Measurements from ENCODE around the gene C19orf33. TPM values are rescaled to one million over a fixed set of nuclear protein-coding genes. Genes with fewer than 3 reads are reported as not detected.

The C19orf33 gene
- 26.7 and 58.9 TPM in 2 replicates for total RNA-seq (2014; rRNA removed; shearing (Covaris generic))
- polyA plus RNA-seq (2016; fragmentation: Nextera tagmentation; extraction: Ambion mirVana): 72.2 and 95.5 TPM in 2 replicates
- long read RNA-seq, transcript C19orf33-201 (4 exons, 467 nt): major isoform, 5 of 6 reads
- long read RNA-seq, partial matches to known transcripts: 0 of 6 reads
- long read RNA-seq, other reads (novel, unspliced or antisense): 0 of 6 reads

GRCh38 chr19:38303517-38304351 lies at the start of gene C19orf33:
TSS of gene C19orf33 (plus strand) at chr19:38304251. CDS start at chr19:38304262, 11 bp downstream.
- peak; percentile 79 for ATAC-seq
- Histone ChIP-seq H4K20me1 (replicated peaks; ENCODE audit: insufficient read depth) (no peaks in the 10 kb centered on the region), H3K4me3 (peak within 1 kb of the TSS; percentile 87), H3K27ac (ENCODE audit: low read depth) (peak within 1 kb of the TSS; percentile 88), H3K27me3 (ENCODE audit: insufficient read depth) (no peaks in the 10 kb centered on the region; the same call in 1 of the 2 replicates), H3F3A (replicated peaks; ENCODE audit: low read depth) (peaks cover 13% of the 10 kb centered on the region; the same call in 1 of the 2 replicates), H2AFZ (peak within 1 kb of the TSS; percentile 84), H3K36me3 (ENCODE audit: insufficient read depth) (0 out of 2 replicates have a peak, but pooled peaks cover 3% of the 10 kb centered on the region), H3K79me2 (replicated peaks; ENCODE audit: insufficient read depth) (no peaks in the 10 kb centered on the region), H3K4me2 (peak within 1 kb of the TSS; percentile 98), H3K9me2 (ENCODE audit: insufficient read depth) (no peaks in the 10 kb centered on the region), H3K4me1 (ENCODE audit: insufficient read depth) (peaks cover 17% of the 10 kb centered on the region)
- TF ChIP-seq POLR2AphosphoS5 (IDR thresholded peaks at IDR 0.05; ENCODE audit: low read depth) (peak; percentile 62), ZNF114 (CRISPR knock-in tag; IDR thresholded peaks at IDR 0.05) (no peak)
- Mint-ChIP-seq H3K27me3 (ENCODE audit: insufficient read depth, low read depth, poor library complexity) (peaks cover 29% of the 10 kb centered on the region), H3K4me3 (peak within 1 kb of the TSS; percentile 75), H3K4me1 (peaks cover 6% of the 10 kb centered on the region; the same call in 2 of the 3 replicates), H3K9me3 (no peaks in the 10 kb centered on the region; the same call in 1 of the 3 replicates), H3K36me3 (ENCODE audit: low read depth) (peaks cover 3% of the 10 kb centered on the region; the same call in 2 of the 3 replicates), H3K27ac (no peak within 1 kb of the TSS)
- peak; percentile 91 for DNase-seq (ENCODE audit: low spot score)

DNA sequence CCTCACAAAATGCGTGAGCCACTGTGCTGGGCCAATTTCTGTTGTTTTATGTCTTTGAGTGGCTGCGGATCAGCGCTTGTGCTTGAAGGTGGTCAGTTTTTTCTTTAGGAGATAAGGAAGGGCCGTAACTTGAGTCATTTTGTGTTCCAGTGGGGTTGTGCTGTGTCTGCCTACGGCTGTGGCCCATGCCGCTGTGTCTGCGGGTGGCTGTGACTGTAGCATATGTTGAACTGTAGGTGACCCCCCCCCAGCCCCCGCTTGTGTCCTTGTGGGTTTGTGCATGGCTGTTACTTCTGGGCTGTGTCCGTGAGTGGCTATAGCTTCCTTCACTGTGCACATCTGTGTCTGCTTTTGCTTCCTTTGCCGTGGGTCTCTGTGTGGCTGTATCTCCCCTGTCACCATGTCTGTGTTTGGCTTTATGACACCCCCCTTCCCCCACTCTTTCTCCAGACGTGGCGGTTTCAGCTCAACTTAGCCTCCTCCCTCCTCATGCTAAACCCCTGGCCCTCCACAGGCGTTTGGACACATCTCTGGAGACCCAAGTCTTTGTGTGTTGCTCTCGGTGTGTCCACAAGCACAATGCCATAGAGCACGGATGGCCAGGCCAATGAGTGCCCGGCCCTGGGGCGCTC lies 48.6 kb upstream of the C19orf33 start:
- Histone ChIP-seq H3K27ac (ENCODE audit: low read depth) (no peak overlapping the region), H2AFZ (peak overlapping the region; percentile 72; the same call in 1 of the 2 replicates), H3K4me2 (peak overlapping the region; percentile 87), H3K36me3 (ENCODE audit: insufficient read depth) (no peaks in the 10 kb centered on the region), H3K9me2 (ENCODE audit: insufficient read depth) (no peaks in the 10 kb centered on the region), H3K27me3 (ENCODE audit: insufficient read depth) (peaks cover 6% of the 10 kb centered on the region; the same call in 1 of the 2 replicates), H3K79me2 (replicated peaks; ENCODE audit: insufficient read depth) (0 out of 2 replicates have a peak, but pooled peaks cover 3% of the 10 kb centered on the region), H3F3A (replicated peaks; ENCODE audit: low read depth) (peaks cover 7% of the 10 kb centered on the region; the same call in 1 of the 2 replicates), H3K4me3 (peak overlapping the region; percentile 70), H4K20me1 (replicated peaks; ENCODE audit: insufficient read depth) (no peaks in the 10 kb centered on the region), H3K4me1 (ENCODE audit: insufficient read depth) (peaks cover 38% of the 10 kb centered on the region)
- DNase-seq (ENCODE audit: low spot score) (peak; percentile 41), ATAC-seq (peak; percentile 15)
- Mint-ChIP-seq H3K4me3 (peak overlapping the region; percentile 80), H3K9me3 (no peaks in the 10 kb centered on the region), H3K4me1 (peaks cover 35% of the 10 kb centered on the region), H3K27me3 (ENCODE audit: insufficient read depth, low read depth, poor library complexity) (peaks cover 15% of the 10 kb centered on the region), H3K27ac (no peak overlapping the region), H3K36me3 (ENCODE audit: low read depth) (no peaks in the 10 kb centered on the region; the same call in 2 of the 3 replicates)
- TF ChIP-seq REST (IDR thresholded peaks at IDR 0.05; ENCODE audit: unreplicated experiment): no peak
- TF ChIP-seq ZNF462 (CRISPR knock-in tag; IDR thresholded peaks at IDR 0.05): no peak
- no peak for TF ChIP-seq EZH2phosphoT487 (IDR thresholded peaks at IDR 0.05; ENCODE audit: unreplicated experiment)
- TF ChIP-seq, protein P1, sequence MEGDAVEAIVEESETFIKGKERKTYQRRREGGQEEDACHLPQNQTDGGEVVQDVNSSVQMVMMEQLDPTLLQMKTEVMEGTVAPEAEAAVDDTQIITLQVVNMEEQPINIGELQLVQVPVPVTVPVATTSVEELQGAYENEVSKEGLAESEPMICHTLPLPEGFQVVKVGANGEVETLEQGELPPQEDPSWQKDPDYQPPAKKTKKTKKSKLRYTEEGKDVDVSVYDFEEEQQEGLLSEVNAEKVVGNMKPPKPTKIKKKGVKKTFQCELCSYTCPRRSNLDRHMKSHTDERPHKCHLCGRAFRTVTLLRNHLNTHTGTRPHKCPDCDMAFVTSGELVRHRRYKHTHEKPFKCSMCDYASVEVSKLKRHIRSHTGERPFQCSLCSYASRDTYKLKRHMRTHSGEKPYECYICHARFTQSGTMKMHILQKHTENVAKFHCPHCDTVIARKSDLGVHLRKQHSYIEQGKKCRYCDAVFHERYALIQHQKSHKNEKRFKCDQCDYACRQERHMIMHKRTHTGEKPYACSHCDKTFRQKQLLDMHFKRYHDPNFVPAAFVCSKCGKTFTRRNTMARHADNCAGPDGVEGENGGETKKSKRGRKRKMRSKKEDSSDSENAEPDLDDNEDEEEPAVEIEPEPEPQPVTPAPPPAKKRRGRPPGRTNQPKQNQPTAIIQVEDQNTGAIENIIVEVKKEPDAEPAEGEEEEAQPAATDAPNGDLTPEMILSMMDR (conservative IDR thresholded peaks at IDR 0.05; ENCODE audit: low read depth in 2 of 2): no peak

Measured in GM23338 (cell line).